Loucy (cell line): ENCODE measurements around the gene SORD.

Experiments used
- H2AFZ ChIP-seq: fragments of 200-600 bp; sonication (generic); 2 replicates; pipeline ENCODE4 v1.6.0; 2016; ENCODE audit warnings: antibody characterized with exemption, mild to moderate bottlenecking, low read length, moderate library complexity
- H3F3A ChIP-seq: fragments of 200-600 bp; 2 replicates; pipeline ENCODE4 v1.6.0; 2016; ENCODE audit warnings: antibody characterized with exemption, low read depth, mild to moderate bottlenecking
- H3K27me3 ChIP-seq: fragments of 200-600 bp; sonication (generic); 2 replicates; pipeline ENCODE4 v1.6.1; 2014; ENCODE audit warnings: low read length, mild to moderate bottlenecking; ENCODE audit not compliant: insufficient read depth, poor library complexity, severe bottlenecking
- H3K36me3 ChIP-seq: fragments of 200-600 bp; sonication (generic); 2 replicates; pipeline ENCODE4 v1.6.1; 2016; ENCODE audit warnings: low read length; ENCODE audit not compliant: insufficient read depth
- H3K4me1 ChIP-seq: fragments of 200-600 bp; sonication (generic); 2 replicates; pipeline ENCODE4 v1.5.1; 2014; ENCODE audit warnings: low read length, mild to moderate bottlenecking; ENCODE audit not compliant: insufficient read depth, poor library complexity, severe bottlenecking
- H3K4me2 ChIP-seq: fragments of 200-600 bp; sonication (generic); 2 replicates; pipeline ENCODE4 v1.6.0; 2014; ENCODE audit warnings: antibody characterized with exemption, low read length, low read depth, mild to moderate bottlenecking; ENCODE audit not compliant: poor library complexity, severe bottlenecking
- H3K4me3 ChIP-seq: fragments of 200-600 bp; sonication (generic); 2 replicates; pipeline ENCODE4 v1.5.1; 2014; ENCODE audit warnings: low read length, mild to moderate bottlenecking, mixed read lengths; ENCODE audit not compliant: poor library complexity, severe bottlenecking
- H3K79me2 ChIP-seq: fragments of 200-600 bp; sonication (generic); 2 replicates; pipeline ENCODE4 v1.6.1; 2014; ENCODE audit warnings: low read length; ENCODE audit not compliant: insufficient read depth
- H3K9ac ChIP-seq: fragments of 200-600 bp; sonication (generic); 2 replicates; pipeline ENCODE4 v1.6.0; 2014; ENCODE audit warnings: mild to moderate bottlenecking, low read depth, low read length, moderate library complexity; ENCODE audit not compliant: poor library complexity, severe bottlenecking
- H3K9me2 ChIP-seq: fragments of 200-600 bp; sonication (generic); replicated peaks from 2 replicates; pipeline ENCODE4 v1.6.1; 2016; ENCODE audit warnings: low read depth, low read length, mixed read lengths
- H3K9me3 ChIP-seq: fragments of 200-600 bp; sonication (generic); 2 replicates; pipeline ENCODE4 v1.6.1; 2014; ENCODE audit warnings: mild to moderate bottlenecking, antibody characterized with exemption, low read length, low read depth; ENCODE audit not compliant: insufficient read depth
- H4K20me1 ChIP-seq: fragments of 200-600 bp; sonication (generic); 2 replicates; pipeline ENCODE4 v1.6.0; 2014; ENCODE audit warnings: antibody characterized with exemption, low read length, mild to moderate bottlenecking; ENCODE audit not compliant: insufficient read depth, poor library complexity, severe bottlenecking
- EZH2phosphoT487 ChIP-seq: fragments of 200-600 bp; IDR thresholded peaks from 2 replicates; pipeline ENCODE4 v1.6.1; 2018; ENCODE audit warnings: antibody characterized with exemption, mild to moderate bottlenecking, moderate library complexity, borderline replicate concordance
- TF ChIP-seq, protein P1 (sequence below): fragments of 200-600 bp; sonication (generic); conservative IDR thresholded peaks from 2 replicates; pipeline ENCODE4 v1.5.1; 2014; ENCODE audit warnings: mild to moderate bottlenecking, antibody characterized with exemption, low read length

Gene SORD

DNA sequence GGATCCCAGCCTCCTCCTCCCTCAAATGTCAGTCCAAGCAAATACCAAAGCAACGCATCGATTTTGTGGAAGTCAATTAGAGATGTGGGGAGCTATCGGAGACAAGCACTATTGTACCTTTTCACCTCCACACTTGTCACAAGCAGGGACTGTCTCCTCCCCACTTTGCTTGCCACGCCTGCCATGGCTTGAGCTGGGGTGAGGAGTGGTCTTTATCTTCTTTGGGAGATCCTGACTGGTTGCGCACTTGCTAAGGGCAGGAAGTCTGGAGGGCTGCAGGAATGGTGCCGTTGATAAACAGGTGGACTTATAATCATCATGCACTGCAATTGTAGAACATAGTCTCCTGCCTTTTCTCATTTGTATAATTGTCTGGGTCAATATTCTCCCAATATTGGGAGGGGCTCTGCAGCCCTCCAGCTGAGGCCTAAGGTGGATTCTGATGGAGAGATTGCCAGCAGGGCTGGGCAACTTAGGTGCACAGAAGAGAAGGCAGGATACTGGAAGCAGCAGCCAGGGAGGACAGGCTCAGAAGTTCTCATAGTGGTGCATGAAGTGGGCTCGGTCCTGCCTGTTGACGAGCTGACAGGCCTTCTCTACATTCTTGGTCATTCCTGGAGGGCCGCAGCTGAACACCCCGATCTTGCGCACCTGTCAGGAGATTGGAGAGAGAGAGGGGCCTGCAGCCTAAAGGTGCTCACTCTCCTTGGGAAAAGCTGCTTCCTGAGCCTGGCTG, 70.8 kb downstream of the SORD start:
- no peaks in the 10 kb centered on the region for H3K9me2 ChIP-seq
- H3F3A ChIP-seq, result no peaks in the 10 kb centered on the region
- H3K4me1 ChIP-seq, result no peaks in the 10 kb centered on the region
- no peaks in the 10 kb centered on the region for H3K79me2 ChIP-seq
- no peak overlapping the region for H2AFZ ChIP-seq
- no peaks in the 10 kb centered on the region for H3K36me3 ChIP-seq
- no peak for TF ChIP-seq EZH2phosphoT487
- no peak overlapping the region for H3K4me3 ChIP-seq
- no peak overlapping the region for H3K9ac ChIP-seq
- no peak overlapping the region for H3K4me2 ChIP-seq
- H4K20me1 ChIP-seq, result no peaks in the 10 kb centered on the region
- no peaks in the 10 kb centered on the region for H3K27me3 ChIP-seq
- no peaks in the 10 kb centered on the region for H3K9me3 ChIP-seq

DNA sequence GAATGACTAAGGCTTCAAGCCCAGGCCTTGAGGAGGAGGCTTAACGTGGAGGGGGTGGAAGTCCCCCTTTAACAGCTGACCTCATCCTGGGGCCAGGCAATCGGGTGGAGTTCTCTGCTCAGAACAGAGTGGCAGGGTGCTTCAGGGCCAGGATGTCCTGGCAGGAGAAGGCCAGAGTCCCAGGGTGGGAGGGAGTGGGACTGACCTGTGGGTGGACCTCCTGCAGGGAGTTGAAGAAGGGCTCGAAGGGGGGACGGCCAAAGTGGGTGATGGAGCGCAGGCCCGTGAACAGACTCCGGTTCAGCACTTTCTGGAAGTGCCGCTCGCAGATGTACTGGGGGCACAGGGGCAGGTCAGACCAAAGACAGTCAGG, 71.3 kb downstream of the SORD start:
- Histone ChIP-seq H3K27me3 (no peaks in the 10 kb centered on the region), H3F3A (no peaks in the 10 kb centered on the region), H2AFZ (no peak overlapping the region), H3K9me3 (no peaks in the 10 kb centered on the region), H3K36me3 (no peaks in the 10 kb centered on the region), H3K9me2 (no peaks in the 10 kb centered on the region), H3K9ac (no peak overlapping the region), H3K4me2 (no peak overlapping the region), H4K20me1 (no peaks in the 10 kb centered on the region), H3K4me3 (no peak overlapping the region), H3K79me2 (no peaks in the 10 kb centered on the region), H3K4me1 (no peaks in the 10 kb centered on the region)
- TF ChIP-seq, protein P1, sequence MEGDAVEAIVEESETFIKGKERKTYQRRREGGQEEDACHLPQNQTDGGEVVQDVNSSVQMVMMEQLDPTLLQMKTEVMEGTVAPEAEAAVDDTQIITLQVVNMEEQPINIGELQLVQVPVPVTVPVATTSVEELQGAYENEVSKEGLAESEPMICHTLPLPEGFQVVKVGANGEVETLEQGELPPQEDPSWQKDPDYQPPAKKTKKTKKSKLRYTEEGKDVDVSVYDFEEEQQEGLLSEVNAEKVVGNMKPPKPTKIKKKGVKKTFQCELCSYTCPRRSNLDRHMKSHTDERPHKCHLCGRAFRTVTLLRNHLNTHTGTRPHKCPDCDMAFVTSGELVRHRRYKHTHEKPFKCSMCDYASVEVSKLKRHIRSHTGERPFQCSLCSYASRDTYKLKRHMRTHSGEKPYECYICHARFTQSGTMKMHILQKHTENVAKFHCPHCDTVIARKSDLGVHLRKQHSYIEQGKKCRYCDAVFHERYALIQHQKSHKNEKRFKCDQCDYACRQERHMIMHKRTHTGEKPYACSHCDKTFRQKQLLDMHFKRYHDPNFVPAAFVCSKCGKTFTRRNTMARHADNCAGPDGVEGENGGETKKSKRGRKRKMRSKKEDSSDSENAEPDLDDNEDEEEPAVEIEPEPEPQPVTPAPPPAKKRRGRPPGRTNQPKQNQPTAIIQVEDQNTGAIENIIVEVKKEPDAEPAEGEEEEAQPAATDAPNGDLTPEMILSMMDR, result no peak
- no peak for TF ChIP-seq EZH2phosphoT487

DNA sequence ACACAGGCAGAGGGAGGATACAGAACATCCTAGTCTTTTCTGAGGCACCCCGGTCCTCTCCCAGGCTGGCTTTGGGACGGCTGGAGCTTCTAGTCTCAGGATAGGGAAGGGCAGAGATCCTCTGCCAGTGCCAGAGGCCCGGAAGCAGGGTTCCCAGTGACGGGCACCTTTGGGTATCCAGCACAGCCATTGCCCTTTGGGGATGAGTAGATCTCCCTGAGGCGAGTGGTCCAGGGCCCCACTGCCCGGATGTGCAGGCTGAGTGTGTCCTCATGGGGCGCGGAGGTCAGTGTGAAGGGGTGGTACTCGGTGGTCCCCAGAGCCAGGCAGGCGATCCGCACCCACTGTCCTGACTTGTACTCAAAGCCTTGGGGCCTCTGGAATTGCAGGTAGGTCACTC, 72.7 kb downstream of the SORD start:
- no peak for TF ChIP-seq EZH2phosphoT487
- TF ChIP-seq, protein P1, result no peak
- H3K9me3 ChIP-seq, result no peaks in the 10 kb centered on the region
- no peaks in the 10 kb centered on the region for H3F3A ChIP-seq
- H3K9ac ChIP-seq, result no peak overlapping the region
- H3K27me3 ChIP-seq, result no peaks in the 10 kb centered on the region
- H3K79me2 ChIP-seq, result no peaks in the 10 kb centered on the region
- no peak overlapping the region for H3K4me2 ChIP-seq
- H2AFZ ChIP-seq, result no peak overlapping the region
- H3K4me1 ChIP-seq, result no peaks in the 10 kb centered on the region
- H3K4me3 ChIP-seq, result no peak overlapping the region
- H4K20me1 ChIP-seq, result no peaks in the 10 kb centered on the region
- no peaks in the 10 kb centered on the region for H3K9me2 ChIP-seq
- H3K36me3 ChIP-seq, result no peaks in the 10 kb centered on the region

DNA sequence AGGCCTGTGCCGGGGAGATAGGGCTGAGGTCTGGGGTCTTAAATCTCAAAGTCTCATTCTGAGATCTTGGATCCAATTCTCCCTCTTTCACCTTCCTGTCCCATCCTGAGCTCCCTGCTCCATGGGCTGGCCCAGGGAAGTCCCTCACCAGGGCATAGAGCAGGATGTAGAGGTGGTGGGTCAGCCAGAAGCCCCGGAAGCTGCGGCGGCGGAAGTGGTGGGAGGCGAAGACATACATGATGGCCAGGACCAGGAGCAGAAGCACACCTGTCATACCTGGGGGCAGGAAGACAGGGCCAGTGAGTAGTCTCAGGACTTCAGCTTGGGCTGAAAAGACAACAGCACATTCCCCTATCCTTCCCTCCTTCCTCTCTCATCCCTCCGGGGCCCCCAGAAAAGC, 74.5 kb downstream of the SORD start:
- H3K9me2 ChIP-seq, result no peaks in the 10 kb centered on the region
- H3K9me3 ChIP-seq, result no peaks in the 10 kb centered on the region
- H3K9ac ChIP-seq, result no peak overlapping the region
- H3K4me3 ChIP-seq, result no peak overlapping the region
- no peaks in the 10 kb centered on the region for H3K79me2 ChIP-seq
- H3K4me1 ChIP-seq, result no peaks in the 10 kb centered on the region
- H4K20me1 ChIP-seq, result no peaks in the 10 kb centered on the region
- no peaks in the 10 kb centered on the region for H3K36me3 ChIP-seq
- H3K4me2 ChIP-seq, result no peak overlapping the region
- H3F3A ChIP-seq, result no peaks in the 10 kb centered on the region
- no peak overlapping the region for H2AFZ ChIP-seq
- no peak for TF ChIP-seq EZH2phosphoT487
- TF ChIP-seq, protein P1, result no peak
- H3K27me3 ChIP-seq, result no peaks in the 10 kb centered on the region
